HTERT RPE-1 (cell line): Measurements from ENCODE around the gene CDC42EP5.

Experiments
- in situ Hi-C: fragments of 300-500 bp; cut with MboI; formaldehyde crosslinking; loops from 4 replicates; pipeline ENCODE4 v1.14.3; 2020; ENCODE audit warnings: low sequenced_read_pairs

CDC42EP5 gene

DNA sequence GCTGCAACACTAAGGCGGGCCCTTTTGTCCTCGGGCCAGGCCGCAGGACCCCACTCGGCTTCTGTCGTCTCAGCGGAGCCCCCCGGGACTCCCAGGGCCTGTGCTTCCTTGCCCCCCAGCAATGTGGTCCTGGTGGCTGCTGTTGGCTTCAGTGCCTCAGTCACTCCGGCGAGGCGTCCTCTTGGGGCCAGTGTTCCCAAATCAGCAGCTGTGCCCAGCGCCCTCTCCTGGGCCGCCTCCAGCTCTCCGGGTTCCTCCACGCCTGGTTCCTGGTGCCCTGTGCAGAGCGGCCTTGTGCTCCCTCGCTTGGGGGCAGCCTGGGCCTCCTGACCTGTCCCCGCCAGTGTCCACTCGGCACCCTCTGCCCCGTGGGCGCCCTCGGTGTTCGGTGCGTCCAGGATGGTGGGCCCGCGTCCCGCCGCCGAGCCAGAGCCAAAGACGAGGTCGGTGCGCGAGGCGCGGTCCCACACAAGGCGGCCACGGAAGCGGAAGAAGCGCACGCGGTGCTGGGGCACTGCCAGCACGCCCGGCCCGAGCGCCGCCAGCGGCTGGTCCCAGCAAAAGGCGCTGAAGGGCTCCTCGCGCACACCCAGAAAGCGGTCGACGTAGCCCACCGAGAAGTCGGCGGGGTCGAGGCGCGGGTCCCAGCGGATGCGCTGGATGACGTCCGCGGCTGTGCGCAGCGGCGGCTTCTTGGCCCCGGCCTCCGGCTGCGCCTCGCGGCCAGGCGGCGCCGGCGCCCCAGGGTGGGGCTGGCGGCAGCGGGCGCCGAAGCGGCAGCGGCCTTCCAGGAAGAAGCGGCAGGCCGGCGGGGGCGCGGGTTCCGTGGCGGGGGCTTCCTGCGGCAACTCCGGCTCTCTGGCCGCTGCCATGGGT, 10.2 kb downstream of the CDC42EP5 start:
- in situ Hi-C loops: no loop called here

DNA sequence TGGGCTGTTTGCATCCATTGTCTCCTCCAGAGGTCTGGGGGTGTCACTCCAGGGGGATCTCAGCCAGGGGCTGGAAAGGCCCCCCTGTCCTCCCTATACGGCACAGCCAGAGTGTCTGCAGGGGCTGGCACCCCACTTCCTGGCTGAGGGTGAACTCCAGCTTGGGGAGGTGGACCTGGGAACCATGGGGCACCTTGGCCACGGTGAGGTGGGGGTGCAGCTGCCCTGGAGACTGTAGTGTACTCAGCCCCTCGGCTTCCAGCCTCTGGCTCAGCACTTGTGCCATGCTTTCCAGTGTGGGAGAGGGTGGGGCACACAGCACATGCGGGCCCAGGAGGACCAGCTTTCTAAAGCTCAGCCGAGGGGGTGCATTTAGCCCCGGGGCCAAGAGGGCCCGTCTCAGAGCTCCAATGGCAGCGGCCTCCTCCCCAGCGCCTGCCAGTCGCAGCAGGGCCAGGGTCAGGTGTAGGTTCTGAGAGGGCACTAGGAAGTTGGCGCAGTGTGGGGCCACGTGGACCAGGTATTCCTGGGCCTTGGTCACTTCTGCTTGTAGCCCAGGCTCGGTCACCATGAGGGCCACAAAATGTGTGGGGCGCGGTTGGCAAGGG, 10.9 kb downstream of the CDC42EP5 start:
- in situ Hi-C loops: no loop called here

DNA sequence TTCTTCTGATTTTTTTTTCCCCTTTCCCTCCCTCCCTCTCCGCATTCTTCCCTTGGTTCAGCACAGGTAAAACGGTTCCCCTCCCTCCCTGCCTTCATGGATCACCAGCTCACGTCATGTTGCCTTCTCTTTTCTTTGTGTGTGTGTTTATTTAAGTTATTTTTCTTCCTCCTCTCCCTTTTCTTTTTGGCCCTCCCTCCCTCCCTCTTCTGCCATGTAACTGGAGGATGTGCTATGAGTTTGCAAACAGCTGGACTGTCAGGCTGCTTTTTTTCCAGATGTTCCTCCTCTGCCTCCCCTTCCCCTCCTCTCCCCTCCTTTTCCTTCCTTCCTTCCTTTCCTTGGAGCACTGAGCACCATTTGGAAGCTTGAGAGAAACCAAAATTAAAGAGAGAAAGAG, 11.5 kb downstream of the CDC42EP5 start:
- in situ Hi-C loops: no loop called here

DNA sequence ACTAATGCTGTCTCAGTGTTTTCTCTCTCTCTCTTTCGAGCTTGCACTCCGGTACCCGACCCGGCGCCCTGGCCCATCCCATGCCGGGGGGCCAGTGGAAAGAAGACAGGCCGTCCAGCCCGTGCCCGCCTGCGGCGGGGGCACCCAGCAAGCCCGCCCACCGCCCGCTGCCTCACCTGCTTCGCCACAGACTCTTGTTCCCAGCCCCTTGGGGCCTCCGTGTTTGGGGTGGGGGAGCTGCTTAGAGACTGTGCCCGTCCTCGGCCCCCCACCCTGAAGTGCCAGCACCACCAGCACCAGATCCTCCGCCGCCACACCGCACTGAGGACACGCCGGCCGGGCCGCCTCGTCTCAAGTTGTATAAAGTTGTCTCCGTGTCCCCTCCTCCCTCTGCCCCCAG, 11.9 kb downstream of the CDC42EP5 start:
- in situ Hi-C loops: no loop called here

DNA sequence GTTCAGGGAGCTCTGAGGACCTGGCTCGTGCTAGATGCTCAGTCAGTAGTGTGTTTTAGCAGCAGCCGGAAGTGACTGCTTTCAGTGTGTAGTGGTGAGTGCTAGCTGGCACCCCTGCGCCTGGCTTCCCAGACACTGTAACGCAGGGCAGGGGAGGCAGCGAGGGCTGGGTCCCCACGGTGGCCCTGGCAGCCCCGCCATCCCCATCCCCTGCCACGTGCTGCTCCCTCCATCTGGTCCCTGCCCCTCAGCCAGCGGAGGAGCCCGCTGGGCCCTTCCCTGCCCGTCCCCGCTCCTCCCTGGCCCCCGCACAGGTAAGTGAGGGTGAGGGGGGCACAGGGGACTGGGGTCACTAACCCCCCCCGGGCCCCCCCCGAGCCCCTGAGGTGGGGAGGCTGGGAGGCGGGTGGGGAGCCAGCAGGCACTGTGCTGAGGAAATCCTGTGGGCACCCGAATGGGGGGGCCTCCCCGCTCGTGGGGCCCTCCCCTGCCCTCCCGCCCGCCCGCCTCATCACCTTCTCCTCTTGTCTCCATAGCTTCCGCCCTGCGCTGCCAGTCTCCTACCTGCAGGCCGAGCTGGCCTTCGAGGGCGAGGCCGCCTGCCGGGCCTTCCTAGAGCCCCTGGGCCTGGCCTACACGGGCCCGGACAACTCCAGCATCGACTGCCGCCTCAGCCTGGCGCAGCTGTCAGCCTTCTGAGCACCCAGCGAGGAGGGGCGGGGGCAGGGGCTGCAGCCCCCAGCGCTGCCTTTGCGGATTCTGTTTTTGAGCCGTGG, 12.7 kb downstream of the CDC42EP5 start:
- in situ Hi-C loops: no loop called here

DNA sequence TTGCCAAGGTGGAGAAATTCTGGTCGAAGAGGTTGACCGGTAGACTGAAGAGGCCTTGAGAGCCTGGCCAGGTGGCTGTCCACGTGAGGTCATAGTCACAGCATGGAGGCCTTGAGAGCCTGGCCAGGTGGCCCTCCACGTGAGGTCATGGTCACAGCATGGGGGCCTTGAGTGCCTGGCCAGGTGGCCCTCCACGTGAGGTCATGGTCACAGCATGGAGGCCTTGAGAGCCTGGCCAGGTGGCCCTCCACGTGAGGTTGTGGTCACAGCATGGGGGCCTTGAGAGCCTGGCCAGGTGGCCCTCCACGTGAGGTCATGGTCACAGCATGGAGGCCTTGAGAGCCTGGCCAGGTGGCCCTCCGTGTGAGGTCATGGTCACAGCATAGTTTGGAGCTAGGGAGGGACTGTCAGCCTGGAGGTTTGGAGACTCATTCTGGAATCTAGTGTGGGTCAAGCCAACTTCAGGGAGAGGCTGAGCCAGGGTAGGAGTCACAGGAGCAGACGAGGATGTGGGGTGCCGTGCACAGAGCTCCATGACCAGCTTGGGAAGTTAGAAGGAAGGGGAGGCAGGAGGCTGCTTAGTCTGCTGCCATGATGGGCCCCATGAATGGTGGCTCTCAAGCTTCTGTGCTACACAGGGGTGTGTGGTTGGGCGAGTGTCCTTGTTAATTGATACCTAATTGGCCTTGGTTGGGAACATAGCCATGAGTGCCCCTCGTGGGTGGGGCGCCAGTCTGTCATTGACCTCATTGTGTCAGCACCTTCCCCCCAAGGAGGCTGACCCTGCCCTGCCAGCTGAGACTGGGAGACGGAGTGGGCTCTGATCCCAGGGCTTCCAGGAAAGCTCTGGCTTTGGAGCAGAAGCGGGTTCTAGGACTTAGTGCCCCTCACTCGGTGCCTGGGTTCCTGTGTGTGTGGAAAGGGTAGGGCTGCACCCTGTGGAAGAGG, 13.5 kb downstream of the CDC42EP5 start:
- in situ Hi-C loops: no loop called here

DNA sequence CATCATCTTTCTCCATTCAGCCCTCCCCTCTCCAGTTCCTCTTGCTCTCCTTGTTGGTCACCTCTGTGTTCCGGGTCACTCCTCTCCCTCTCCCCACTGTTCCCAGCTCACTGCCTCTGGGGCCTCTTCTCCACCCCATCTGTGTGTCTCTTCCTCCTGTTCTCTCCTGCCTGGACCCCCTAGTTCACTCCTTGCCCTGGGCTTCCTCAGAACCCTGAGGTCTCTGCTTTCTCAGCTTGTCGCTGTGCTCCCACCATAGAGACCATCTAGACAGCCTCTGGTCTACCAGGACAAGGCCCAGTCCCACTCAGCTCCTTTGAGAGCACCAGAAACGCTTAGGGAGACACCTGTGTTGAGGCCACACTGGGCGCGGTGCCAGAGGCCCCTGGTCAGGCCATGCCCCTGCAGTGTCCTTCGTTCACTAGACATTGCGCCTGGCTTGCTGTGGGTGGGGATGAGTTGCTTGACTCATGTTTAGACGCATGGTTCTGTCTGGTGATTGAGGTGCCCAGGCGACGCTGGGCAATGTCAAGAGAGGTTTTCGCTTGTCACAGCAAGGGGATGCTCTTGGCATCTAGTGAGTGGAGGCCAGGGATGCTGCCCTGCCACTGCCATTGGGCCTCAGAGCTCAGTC, 14.3 kb downstream of the CDC42EP5 start:
- in situ Hi-C loops: no loop called here

DNA sequence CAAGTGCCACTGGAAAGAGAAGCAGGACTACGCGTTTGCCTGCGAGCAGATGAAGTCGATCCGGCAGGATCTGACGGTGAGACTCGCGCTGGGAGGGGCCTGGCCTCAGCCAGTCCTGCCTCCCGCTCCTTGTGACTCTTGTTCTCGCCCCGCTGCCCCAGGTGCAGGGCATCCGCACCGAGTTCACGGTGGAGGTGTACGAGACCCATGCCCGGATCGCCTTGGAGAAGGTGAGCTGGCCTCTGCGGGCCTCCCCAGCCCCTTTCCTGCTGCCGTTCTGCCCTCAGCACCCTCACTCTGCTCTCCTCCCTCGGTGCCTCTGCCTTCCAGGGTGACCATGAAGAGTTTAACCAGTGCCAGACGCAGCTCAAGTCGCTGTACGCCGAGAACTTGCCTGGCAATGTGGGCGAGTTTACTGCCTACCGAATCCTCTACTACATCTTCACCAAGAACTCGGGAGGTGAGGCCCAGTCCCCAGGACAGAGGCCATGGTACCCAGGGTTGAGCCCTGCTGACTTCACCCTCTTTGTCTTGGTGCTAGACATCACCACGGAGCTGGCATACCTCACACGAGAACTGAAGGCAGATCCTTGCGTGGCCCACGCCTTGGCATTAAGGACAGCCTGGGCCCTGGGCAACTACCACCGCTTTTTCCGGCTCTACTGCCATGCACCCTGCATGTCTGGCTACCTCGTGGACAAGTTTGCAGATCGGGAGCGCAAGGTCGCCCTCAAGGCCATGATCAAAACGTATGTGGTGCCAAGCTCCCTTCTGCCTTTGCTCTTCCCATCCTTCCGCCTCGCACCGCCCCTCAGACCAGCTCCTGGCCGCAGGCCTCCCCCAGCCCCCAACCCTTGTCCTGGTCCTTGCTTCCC, 15.1 kb downstream of the CDC42EP5 start:
- in situ Hi-C loops: no loop called here

DNA sequence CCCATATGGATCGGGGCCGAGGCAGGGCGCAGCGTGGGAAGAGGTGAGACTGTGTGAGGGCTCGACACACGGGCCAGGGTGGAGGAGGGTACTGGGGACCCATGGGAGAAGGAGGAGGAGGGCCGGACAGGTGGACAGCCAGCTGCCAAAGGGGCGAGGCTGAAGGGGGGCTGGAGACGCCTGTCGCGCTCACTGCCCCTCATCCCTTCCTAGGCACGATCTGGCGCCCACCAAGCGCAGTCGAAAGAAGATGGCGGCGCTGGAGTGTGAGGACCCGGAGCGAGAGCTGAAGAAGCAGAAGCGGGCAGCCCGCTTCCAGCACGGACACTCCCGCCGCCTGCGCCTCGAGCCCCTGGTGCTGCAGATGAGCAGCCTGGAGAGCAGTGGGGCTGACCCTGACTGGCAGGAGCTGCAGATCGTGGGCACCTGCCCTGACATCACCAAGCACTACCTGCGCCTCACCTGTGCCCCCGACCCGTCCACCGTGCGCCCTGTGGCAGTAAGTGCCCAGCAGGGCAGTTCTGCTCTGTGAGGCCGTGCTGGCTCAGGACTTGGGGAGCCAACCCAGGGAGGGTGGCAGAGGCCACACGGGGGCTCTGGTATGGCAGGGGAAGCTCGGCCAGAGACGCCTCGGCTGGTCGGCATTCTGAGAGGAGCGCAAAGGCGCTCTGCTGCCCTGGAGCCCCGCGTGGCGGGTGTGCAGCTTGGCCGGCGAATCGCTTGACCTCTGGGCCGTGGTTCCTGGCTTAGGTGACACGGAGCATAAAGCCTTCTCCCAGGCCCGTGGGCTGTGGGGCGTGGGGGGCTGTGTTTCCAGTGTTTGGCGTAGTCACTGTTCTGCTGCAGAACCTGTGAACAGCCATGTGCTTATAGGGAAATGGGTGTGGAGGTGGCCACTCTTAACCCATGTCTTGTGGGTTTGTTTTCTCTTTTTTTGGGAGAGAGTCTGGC, 16.4 kb downstream of the CDC42EP5 start:
- in situ Hi-C loops: no loop called here

DNA sequence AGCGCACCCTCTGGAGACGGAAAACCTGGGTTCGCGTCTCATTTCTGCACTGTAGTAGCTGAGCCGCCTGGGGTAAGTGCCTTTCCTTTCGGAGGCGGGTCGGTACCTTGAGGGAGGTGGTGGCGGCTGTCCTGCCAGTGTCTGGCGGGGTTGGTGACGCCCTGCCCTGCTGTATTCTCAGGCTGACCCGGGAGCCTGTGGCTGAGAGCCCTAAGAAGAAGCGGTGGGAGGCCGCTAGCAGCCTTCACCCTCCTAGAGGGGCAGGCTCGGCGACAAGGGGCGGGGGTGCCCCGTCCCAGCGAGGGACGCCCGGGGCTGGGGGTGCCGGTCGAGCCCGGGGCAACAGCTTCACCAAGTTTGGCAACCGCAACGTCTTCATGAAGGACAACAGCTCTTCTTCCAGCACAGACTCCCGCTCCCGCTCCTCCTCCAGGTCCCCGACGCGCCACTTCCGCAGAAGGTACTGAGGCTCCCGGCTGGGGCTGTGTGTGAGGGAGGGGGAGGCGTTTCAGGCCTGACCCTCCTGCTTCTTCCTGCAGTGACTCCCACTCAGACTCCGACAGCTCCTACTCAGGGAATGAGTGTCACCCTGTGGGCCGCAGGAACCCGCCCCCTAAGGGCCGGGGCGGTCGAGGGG, 17.2 kb downstream of the CDC42EP5 start:
- in situ Hi-C loops: no loop called here

DNA sequence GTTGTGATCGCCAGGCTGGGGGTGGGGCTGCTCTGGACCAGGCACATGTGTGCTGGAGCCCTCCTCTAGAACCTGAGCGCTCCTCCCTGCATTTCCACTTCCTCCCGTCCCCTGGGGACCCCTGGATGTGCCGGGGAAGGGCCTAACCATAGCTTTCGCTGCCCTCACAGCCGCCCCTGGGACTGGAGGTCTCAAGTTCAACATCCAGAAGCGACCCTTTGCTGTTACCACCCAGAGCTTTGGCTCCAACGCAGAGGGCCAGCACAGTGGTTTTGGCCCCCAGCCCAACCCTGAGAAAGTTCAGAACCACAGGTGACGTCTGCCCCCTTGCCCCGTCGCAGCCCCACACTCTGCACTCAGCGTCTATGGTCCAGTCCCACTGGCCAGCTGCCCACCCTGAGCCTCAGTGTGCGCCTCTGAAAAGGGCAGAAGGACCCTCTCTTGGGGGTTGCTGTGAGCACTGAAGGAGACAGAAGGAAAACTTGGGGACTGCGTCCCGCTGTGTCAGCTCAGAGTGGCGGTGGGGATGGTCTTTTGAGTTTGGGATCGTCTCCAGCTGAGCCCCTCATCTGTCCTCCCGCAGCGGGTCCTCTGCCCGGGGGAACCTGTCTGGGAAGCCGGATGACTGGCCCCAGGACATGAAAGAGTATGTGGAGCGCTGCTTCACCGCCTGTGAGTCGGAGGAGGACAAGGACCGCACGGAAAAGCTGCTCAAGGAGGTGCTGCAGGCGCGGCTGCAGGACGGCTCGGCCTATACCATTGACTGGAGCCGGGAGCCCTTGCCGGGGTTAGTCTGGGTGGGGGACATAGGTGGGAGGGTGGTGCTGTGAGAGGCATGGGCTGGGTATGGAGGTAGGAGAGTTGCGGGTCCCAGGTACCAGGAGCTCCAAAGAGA, 18.1 kb downstream of the CDC42EP5 start:
- in situ Hi-C loops: no loop called here

DNA sequence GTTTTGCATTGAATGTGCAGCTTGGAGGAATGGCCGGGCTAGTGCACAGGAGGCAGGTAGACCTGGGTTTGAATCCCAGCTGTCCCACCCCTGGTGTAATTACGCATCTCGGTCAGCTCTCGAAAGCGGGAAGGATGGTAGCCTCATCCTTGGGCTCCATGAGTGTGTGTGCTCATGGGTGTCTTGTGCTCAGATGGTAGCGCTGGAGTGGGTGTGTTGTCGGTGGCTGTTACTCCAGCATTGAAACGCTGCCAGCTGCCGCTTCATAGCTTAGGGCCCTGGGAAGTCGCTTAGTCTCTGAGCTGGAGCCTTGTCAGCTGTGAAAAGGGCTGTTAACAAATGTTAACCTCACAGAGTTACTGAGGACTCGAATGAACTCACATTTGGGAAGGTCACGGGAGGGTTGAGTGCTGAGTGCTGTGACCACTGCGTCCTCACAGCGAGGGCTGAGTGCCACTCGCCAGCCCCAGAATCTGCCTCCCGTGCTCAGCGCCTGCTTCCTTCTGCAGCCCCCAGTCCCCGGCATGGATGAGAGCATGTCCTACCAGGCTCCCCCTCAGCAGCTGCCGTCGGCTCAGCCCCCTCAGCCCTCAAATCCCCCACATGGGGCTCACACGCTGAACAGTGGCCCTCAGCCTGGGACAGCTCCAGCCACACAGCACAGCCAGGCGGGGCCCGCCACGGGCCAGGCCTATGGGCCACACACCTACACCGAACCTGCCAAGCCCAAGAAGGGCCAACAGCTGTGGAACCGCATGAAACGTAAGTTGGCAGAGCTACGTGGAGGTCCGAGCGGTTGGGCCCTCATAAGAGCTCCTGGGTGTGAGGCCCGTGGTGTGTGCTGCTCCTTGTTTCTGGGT, 18.9 kb downstream of the CDC42EP5 start:
- in situ Hi-C loops: no loop called here

DNA sequence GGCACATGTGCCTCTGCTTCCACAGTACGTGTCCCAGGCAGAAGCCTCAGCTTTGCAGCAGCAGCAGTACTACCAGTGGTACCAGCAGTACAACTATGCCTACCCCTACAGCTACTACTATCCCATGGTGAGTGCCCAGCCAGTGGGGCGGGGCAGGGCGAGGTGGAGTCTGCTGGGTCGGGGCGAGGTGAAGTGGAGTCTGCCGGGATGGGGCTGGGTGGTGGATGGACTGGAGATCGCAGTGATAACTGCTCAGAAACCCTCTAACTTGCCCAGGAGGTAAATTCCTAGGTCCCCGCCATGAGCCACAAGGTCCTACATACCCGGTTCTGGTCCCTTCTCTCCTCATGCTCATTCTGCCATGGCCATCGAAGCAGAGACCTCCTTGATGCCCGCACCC, 20.5 kb downstream of the CDC42EP5 start:
- in situ Hi-C loops: no loop called here

DNA sequence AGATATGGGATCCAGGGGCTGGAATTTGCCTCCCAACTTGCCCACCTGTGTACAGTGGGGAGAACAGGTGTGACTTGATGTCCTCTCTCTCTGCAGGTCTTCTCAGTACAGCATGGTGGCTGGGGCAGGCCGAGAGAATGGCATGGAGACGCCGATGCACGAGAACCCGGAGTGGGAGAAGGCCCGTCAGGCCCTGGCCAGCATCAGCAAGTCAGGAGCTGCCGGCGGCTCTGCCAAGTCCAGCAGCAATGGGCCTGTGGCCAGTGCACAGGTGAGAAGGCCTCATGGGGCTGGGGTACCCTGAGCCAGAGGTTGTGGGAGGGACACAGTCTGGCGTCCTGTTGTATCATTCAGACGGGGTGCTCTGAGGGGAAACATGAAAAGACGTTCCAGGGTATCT, 21.1 kb downstream of the CDC42EP5 start:
- in situ Hi-C loops: no loop called here

DNA sequence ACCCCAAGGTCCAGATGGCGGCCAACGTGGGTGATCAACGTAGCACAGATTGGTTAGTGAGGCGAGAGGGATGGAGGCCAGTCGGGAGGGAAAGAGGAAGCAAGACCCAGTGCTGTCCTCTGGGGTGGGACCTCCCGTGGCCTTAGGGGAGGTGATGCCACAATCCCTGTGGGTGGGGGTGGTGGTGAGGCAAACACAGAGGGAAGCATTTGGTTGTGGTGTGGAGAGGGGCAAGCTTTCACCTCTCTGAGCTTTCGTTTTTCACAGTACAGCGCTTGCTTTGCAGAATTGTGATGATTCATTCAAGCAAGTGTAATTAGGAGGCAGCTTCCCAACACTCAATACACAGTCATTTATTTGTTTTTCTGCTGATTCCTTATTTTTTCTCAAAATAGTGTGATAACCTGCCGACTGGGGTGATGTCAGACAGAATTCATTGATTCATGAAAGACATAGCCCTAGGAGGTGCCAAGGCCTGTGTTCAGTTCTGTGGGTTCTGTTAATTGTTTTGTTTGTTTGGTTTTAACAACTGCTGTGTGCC, 21.7 kb downstream of the CDC42EP5 start:
- in situ Hi-C loops: no loop called here

DNA sequence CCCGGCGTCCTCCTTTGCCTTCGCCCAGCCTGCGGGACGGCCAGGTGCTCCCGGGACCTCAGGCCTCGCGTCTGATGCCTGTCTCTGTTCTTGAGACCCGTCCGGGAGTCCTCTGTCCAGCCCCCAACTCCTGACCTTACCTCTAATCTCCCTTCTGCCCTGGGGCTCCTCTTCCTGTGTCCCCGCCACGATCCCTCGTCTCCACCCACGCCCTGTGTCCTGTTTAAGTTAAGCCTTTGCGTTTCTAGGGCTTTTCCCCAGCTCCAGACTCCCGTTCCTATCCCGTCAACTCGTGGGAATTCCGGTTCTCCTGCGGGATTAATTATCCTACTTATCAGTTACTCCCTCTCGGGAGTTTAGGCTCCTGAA, 23.4 kb downstream of the CDC42EP5 start:
- in situ Hi-C loops: no loop called here
